ENCODE measurements around the gene MTCH2.

DNA sequence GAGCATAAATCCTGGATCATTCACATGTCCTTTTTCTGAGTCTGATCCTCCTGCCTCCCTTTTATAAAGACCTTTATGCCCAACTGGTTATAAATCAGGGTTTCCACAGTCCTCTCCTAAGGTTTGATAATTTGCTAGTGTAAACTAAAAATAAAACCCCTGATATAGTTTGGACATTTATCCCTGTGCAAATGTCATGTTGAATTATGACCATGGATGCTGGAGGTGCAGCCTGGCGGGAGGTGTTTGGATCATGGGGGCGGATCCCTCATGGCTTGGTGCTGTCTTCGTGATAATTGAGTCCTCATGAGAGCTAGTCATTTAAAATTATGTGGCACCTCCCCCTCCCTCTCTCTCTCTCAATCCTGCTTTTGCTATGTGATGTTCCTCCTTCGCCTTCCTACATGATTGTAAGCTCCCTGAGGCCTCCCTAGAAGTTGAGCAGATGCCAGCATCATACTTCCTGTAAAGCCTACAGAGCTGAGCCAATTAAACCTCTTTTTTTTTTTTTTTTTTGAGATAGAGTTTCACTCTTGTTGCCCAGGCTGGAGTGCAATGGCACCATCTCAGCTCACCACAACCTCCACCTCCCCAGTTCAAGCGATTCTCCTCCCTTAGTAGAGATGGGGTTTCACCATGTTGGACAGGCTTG is 9.6 kb upstream of the MTCH2 start:
- TF ChIP-seq, protein P1, sequence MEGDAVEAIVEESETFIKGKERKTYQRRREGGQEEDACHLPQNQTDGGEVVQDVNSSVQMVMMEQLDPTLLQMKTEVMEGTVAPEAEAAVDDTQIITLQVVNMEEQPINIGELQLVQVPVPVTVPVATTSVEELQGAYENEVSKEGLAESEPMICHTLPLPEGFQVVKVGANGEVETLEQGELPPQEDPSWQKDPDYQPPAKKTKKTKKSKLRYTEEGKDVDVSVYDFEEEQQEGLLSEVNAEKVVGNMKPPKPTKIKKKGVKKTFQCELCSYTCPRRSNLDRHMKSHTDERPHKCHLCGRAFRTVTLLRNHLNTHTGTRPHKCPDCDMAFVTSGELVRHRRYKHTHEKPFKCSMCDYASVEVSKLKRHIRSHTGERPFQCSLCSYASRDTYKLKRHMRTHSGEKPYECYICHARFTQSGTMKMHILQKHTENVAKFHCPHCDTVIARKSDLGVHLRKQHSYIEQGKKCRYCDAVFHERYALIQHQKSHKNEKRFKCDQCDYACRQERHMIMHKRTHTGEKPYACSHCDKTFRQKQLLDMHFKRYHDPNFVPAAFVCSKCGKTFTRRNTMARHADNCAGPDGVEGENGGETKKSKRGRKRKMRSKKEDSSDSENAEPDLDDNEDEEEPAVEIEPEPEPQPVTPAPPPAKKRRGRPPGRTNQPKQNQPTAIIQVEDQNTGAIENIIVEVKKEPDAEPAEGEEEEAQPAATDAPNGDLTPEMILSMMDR (conservative IDR thresholded peaks at IDR 0.05; ENCODE audit: low read length) = no peak
- TF ChIP-seq EZH2phosphoT487 (IDR thresholded peaks at IDR 0.05; ENCODE audit: borderline replicate concordance) = no peak

Data from Loucy (cell line).